H1 (cell line): Measurements from ENCODE around the gene PTPRT. TPM values are rescaled to one million over a fixed set of nuclear protein-coding genes. Genes with fewer than 3 reads are reported as not detected.

Experiments
- CTCF ChIA-PET: fragments of 300-600 bp; sonication (Branson Sonifier 250); formaldehyde crosslinking; loops from one replicate; lab custom pipeline; 2021; ENCODE audit not compliant: partially characterized antibody; lab: Charles Lee
- POLR2A ChIA-PET: fragments of 300-600 bp; sonication (Branson Sonifier 250); formaldehyde crosslinking; loops from one replicate; lab custom pipeline; 2021; ENCODE audit warnings: inconsistent platforms; ENCODE audit not compliant: partially characterized antibody; lab: Charles Lee
- DNase-seq, 2 experiments: peaks; one replicate each; pipeline versions ENCODE4 v3.0.0 to v3.0.0-alpha.2; 2010 to 2022; ENCODE audit warnings: low spot score in 2 of 2, low read depth in 1 of 2, mixed read lengths in 1 of 2
- FAIRE-seq: peaks from 2 replicates; lab custom pipeline; 2011; peaks lifted over from hg19 to GRCh38; lab: Jason Lieb, UNC
- H2AFZ ChIP-seq: 2 replicates; pipeline ENCODE4 v1.8.1; 2012; ENCODE audit warnings: low read length, inconsistent platforms
- H2AK5ac ChIP-seq: 2 replicates; pipeline ENCODE4 v1.6.1; 2013; ENCODE audit warnings: low read depth, low read length
- H2BK120ac ChIP-seq: replicated peaks from 2 replicates; pipeline ENCODE3; 2013; ENCODE audit warnings: low read depth, low read length, inconsistent platforms
- H2BK12ac ChIP-seq: 2 replicates; pipeline ENCODE4 v1.6.1; 2013; ENCODE audit warnings: low read depth, low read length
- H2BK15ac ChIP-seq: 2 replicates; pipeline ENCODE4 v1.6.1; 2013; ENCODE audit warnings: low read length
- H2BK20ac ChIP-seq: 2 replicates; pipeline ENCODE4 v1.6.1; 2013; ENCODE audit warnings: low read length
- H2BK5ac ChIP-seq: 2 replicates; pipeline ENCODE4 v1.6.1; 2013; ENCODE audit warnings: low read depth, low read length
- H3K14ac ChIP-seq: 2 replicates; pipeline ENCODE4 v1.6.1; 2013; ENCODE audit warnings: inconsistent platforms; ENCODE audit not compliant: insufficient read length
- H3K18ac ChIP-seq: 2 replicates; pipeline ENCODE4 v1.6.1; 2013; ENCODE audit warnings: low read length; ENCODE audit errors: extremely low read depth
- H3K23ac ChIP-seq: 2 replicates; pipeline ENCODE4 v1.6.1; 2013; ENCODE audit warnings: inconsistent platforms; ENCODE audit not compliant: insufficient read length
- H3K23me2 ChIP-seq: 2 replicates; pipeline ENCODE4 v1.6.1; 2013; ENCODE audit warnings: low read depth, low read length
- H3K27ac ChIP-seq: 2 replicates; pipeline ENCODE4 v1.6.1; 2011; ENCODE audit warnings: low read depth, low read length, inconsistent platforms
- H3K27me3 ChIP-seq, 4 experiments: replicated peaks in 1 of 4; 1 replicate in 1 of 4; 2 replicates in 3 of 4; pipeline versions ENCODE4 v1.6.1 to v1.8.1; 2011 to 2013; ENCODE audit warnings: low read length in 3 of 4, mild to moderate bottlenecking in 3 of 4, inconsistent platforms in 2 of 4, mixed read lengths in 2 of 4, moderate library complexity in 1 of 4; ENCODE audit not compliant: control insufficient read depth in 3 of 4, insufficient read depth in 3 of 4; ENCODE audit errors: extremely low read depth in 1 of 4
- H3K36me3 ChIP-seq, 4 experiments: 2 replicates each; pipeline versions ENCODE4 v1.6.1 to v1.8.1; 2011 to 2013; ENCODE audit warnings: mild to moderate bottlenecking in 4 of 4, low read length in 3 of 4, moderate library complexity in 2 of 4, control low read depth in 1 of 4, inconsistent platforms in 1 of 4; ENCODE audit not compliant: insufficient read depth in 4 of 4, control insufficient read depth in 2 of 4
- H3K4ac ChIP-seq: replicated peaks from 2 replicates; pipeline ENCODE3; 2013; ENCODE audit warnings: low read length, low read depth, mixed read lengths, inconsistent platforms; ENCODE audit not compliant: insufficient read length
- H3K4me1 ChIP-seq, 4 experiments: replicated peaks in 1 of 4; 1 replicate in 1 of 4; 2 replicates in 3 of 4; pipeline versions ENCODE4 v1.6.1 to v1.8.1; 2011 to 2013; ENCODE audit warnings: low read length in 3 of 4, inconsistent platforms in 2 of 4, mixed read lengths in 1 of 4; ENCODE audit not compliant: insufficient read depth in 4 of 4, control insufficient read depth in 3 of 4
- H3K4me2 ChIP-seq, 2 experiments: 2 replicates each; pipeline versions ENCODE4 v1.6.1 to v1.8.1; 2011 to 2013; ENCODE audit warnings: low read depth in 2 of 2, low read length in 2 of 2, control low read depth in 1 of 2, inconsistent platforms in 1 of 2, mild to moderate bottlenecking in 1 of 2; ENCODE audit not compliant: insufficient read depth in 1 of 2
- H3K4me3 ChIP-seq, 4 experiments: fragments of 200-600, 300-600 bp in 1 of 4; sonication (generic), shearing (Covaris generic), sonication (Bioruptor Twin) in 1 of 4; 2 replicates each; pipeline versions ENCODE4 v1.5.1 to v1.8.1; 2011 to 2016; ENCODE audit warnings: low read length in 4 of 4, low read depth in 3 of 4, control low read depth in 2 of 4, inconsistent platforms in 2 of 4, mild to moderate bottlenecking in 2 of 4, mixed read lengths in 1 of 4, moderate library complexity in 1 of 4; ENCODE audit not compliant: insufficient read depth in 2 of 4; ENCODE audit errors: extremely low read depth in 1 of 4
- H3K56ac ChIP-seq: replicated peaks from 2 replicates; pipeline ENCODE3; 2013; ENCODE audit warnings: low read depth, mild to moderate bottlenecking, mixed read lengths, low read length, inconsistent platforms; ENCODE audit not compliant: insufficient read length
- H3K79me1 ChIP-seq: 2 replicates; pipeline ENCODE4 v1.6.1; 2013; ENCODE audit warnings: low read depth, low read length, control low read depth
- H3K79me2 ChIP-seq, 2 experiments: 2 replicates each; pipeline versions ENCODE4 v1.6.1 to v1.8.1; 2012 to 2013; ENCODE audit warnings: low read length in 2 of 2, mild to moderate bottlenecking in 2 of 2, inconsistent platforms in 1 of 2; ENCODE audit not compliant: insufficient read depth in 2 of 2, control insufficient read depth in 1 of 2
- H3K9ac ChIP-seq, 4 experiments: replicated peaks in 1 of 4; 1 replicate in 1 of 4; 2 replicates in 3 of 4; pipeline versions ENCODE4 v1.6.1 to v1.8.1; 2011 to 2013; ENCODE audit warnings: low read depth in 3 of 4, low read length in 3 of 4, control low read depth in 2 of 4, mild to moderate bottlenecking in 2 of 4, moderate library complexity in 2 of 4, inconsistent platforms in 1 of 4; ENCODE audit errors: extremely low read depth in 1 of 4
- H3K9me3 ChIP-seq, 2 experiments: 2 replicates each; pipeline versions ENCODE4 v1.6.1 to v1.8.1; 2012 to 2013; ENCODE audit warnings: mild to moderate bottlenecking in 2 of 2, moderate library complexity in 2 of 2, control low read depth in 1 of 2, inconsistent platforms in 1 of 2, low read depth in 1 of 2, low read length in 1 of 2, mixed read lengths in 1 of 2; ENCODE audit not compliant: insufficient read depth in 2 of 2
- H4K20me1 ChIP-seq, 2 experiments: replicated peaks in 1 of 2; 2 replicates each; pipeline versions ENCODE3 to v1.8.1; 2011 to 2013; ENCODE audit warnings: inconsistent platforms in 2 of 2, low read length in 2 of 2, mild to moderate bottlenecking in 1 of 2; ENCODE audit not compliant: insufficient read depth in 2 of 2, control insufficient read depth in 1 of 2
- H4K5ac ChIP-seq: 2 replicates; pipeline ENCODE4 v1.6.1; 2013; ENCODE audit warnings: low read length, low read depth, mixed read lengths, inconsistent platforms; ENCODE audit not compliant: insufficient read length
- H4K8ac ChIP-seq: 2 replicates; pipeline ENCODE4 v1.8.0; 2013; ENCODE audit warnings: mild to moderate bottlenecking, moderate library complexity, low read length, inconsistent platforms; ENCODE audit not compliant: insufficient read depth; ENCODE audit errors: extremely low read depth
- H4K91ac ChIP-seq: replicated peaks from 2 replicates; pipeline ENCODE3; 2013; ENCODE audit warnings: low read length, mixed read lengths, inconsistent platforms; ENCODE audit not compliant: insufficient read length
- RBBP5 ChIP-seq: IDR thresholded peaks from 2 replicates; pipeline ENCODE4 v1.7.1; 2012; ENCODE audit warnings: low read depth, mild to moderate bottlenecking, inconsistent platforms, low read length, moderate library complexity, borderline replicate concordance
- ZNF274 ChIP-seq: IDR thresholded peaks from 2 replicates; pipeline ENCODE4 v1.7.0; 2012; ENCODE audit warnings: low read length, borderline replicate concordance; ENCODE audit errors: extremely low read depth
- WGBS, 2 experiments: shearing (Covaris generic) in 1 of 2; methylation state at CpG; one replicate each; pipeline versions ENCODE4 v1.1.6 to v1.1.7; 2013 to 2015; ENCODE audit warnings: low lambda C conversion rate in 2 of 2, mixed read lengths in 2 of 2, inconsistent platforms in 1 of 2, low coverage in 1 of 2, missing lambda C conversion rate in 1 of 2; ENCODE audit not compliant: insufficient replicate concordance in 2 of 2, insufficient coverage in 1 of 2, insufficient read length in 1 of 2; ENCODE audit errors: extremely low coverage in 1 of 2, missing lambda C conversion rate in 1 of 2; 5-methylcytosine and 5-hydroxymethylcytosine counted together
- polyA plus RNA-seq, 7 experiments: library from polyadenylated mRNA; depleted of rRNA in 3 of 7; stranded (reverse) in 5 of 7; unstranded in 2 of 7; fragments of >200 nt in 5 of 7; fragments of 200-250 nt in 2 of 7; gene quantifications; 1 replicate in 5 of 7; 2 replicates in 1 of 7; 4 replicates in 1 of 7; pipeline versions ENCODE4 v1.2.1 to v1.2.3, GENCODE V29; 2011 to 2013; ENCODE audit warnings: missing spikeins in 2 of 7, mixed read lengths in 2 of 7
- total RNA-seq: library from RNA; stranded (reverse); fragmentation: NEBNext Ultra II Directional; extraction: Animal tissue kit (Norgen Biotek cat#: 25700); gene quantifications from 2 replicates; pipeline ENCODE4 v1.2.1, GENCODE V29; 2021
- TF ChIP-seq, protein P1 (sequence below): IDR thresholded peaks from 2 replicates; pipeline ENCODE4 v1.6.1; 2011; ENCODE audit warnings: low read depth, mild to moderate bottlenecking, low read length; ENCODE audit not compliant: insufficient read depth

The PTPRT gene
- total and polyA plus RNA-seq, 2 of the 8 experiments (the other 6 are each of a cell fraction or from before 2014, with no cell fraction given), result 0.33 to 1.8 TPM

DNA sequence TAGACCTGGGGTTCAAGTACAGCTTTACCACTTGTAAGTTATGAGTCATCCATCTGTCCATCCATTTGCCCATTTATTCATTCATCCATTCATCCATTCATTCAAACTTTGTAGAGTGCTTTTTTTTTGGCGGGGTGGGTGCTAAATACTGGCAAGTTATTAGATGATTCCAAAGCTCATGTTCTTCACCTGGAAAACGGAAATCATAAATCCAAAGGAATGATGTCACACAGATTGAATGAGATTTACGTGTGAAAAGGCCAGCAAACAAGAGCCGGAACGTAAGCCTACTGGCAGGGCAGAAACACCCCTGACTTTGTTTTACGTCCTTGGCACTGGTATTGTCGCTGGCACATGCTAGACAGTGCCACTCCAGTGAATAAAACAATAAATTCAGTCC, 1090.6 kb downstream of the PTPRT start:
- Histone ChIP-seq H3K9ac (no peak overlapping the region), H2BK15ac (no peak overlapping the region), H3K23ac (no peak overlapping the region), H4K8ac (no peak overlapping the region), H3K4me1 (no peaks in the 10 kb centered on the region; a peak in 1 of 7 replicates), H3K4me2 (no peak overlapping the region), H2AK5ac (no peak overlapping the region), H3K79me1 (no peaks in the 10 kb centered on the region), H3K4me3 (no peak overlapping the region), H3K79me2 (no peaks in the 10 kb centered on the region), H4K91ac (no peak overlapping the region), H3K9me3 (no peaks in the 10 kb centered on the region), H3K36me3 (no peaks in the 10 kb centered on the region), H3K4ac (no peak overlapping the region), H2BK20ac (no peak overlapping the region), H2AFZ (no peak overlapping the region), H3K18ac (no peak overlapping the region), H3K56ac (no peak overlapping the region), H4K20me1 (no peaks in the 10 kb centered on the region), H3K27me3 (no peaks in the 10 kb centered on the region), H3K14ac (no peak overlapping the region), H3K23me2 (no peaks in the 10 kb centered on the region), H3K27ac (no peak overlapping the region), H4K5ac (no peak overlapping the region), H2BK12ac (no peak overlapping the region), H2BK5ac (no peak overlapping the region), H2BK120ac (no peak overlapping the region)
- CTCF ChIA-PET, result interaction anchor here (0.6 to 0.8 kb wide), 2 partner anchors 350 to 365 kb away, joined by 3 read pairs; no protein-coding TSS in a partner anchor
- 93% methylated on average over 7 of the region's 7 CpGs; no CpG with 5 or more reads in 1 of the 2 experiments for WGBS, 2 experiments
- FAIRE-seq, result no peak
- POLR2A ChIA-PET, result no interaction called here
- no peak for DNase-seq
- TF ChIP-seq ZNF274, result no peak
- no peak for TF ChIP-seq RBBP5
- TF ChIP-seq, protein P1, sequence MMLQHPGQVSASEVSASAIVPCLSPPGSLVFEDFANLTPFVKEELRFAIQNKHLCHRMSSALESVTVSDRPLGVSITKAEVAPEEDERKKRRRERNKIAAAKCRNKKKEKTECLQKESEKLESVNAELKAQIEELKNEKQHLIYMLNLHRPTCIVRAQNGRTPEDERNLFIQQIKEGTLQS, result no peak
- TF ChIP-seq, all 59 proteins: peak for 0
